ENCODE results near the gene SRI. TPM values are rescaled to one million over a fixed set of nuclear protein-coding genes. Genes with fewer than 3 reads are reported as not detected.

SRI gene
- total RNA-seq, 1 donor: 77.1 TPM

- H2AFZ ChIP-seq (ENCODE audit: low read length): no peak overlapping the region
- H3K4me1 ChIP-seq (ENCODE audit: insufficient read depth, low read length): no peaks in the 10 kb centered on the region
- no peak for DNase-seq (ENCODE audit: insufficient read length, low spot score, missing footprints)
- TF ChIP-seq CTCF (IDR thresholded peaks at IDR 0.05; ENCODE audit: extremely low read depth, low read depth, low read length): no peak
- H3K79me2 ChIP-seq (ENCODE audit: insufficient read depth, low read length): no peaks in the 10 kb centered on the region
- no peak overlapping the region for H3K27ac ChIP-seq (ENCODE audit: low read depth, low read length)
- H3K27me3 ChIP-seq (ENCODE audit: insufficient read depth, low read length): no peaks in the 10 kb centered on the region
- H4K20me1 ChIP-seq (ENCODE audit: insufficient read depth, low read length): no peaks in the 10 kb centered on the region
- H3K9me3 ChIP-seq (ENCODE audit: low read depth, low read length): no peaks in the 10 kb centered on the region
- H3K4me2 ChIP-seq (ENCODE audit: insufficient read depth, low read length): no peak overlapping the region
- no peak overlapping the region for H3K4me3 ChIP-seq (ENCODE audit: insufficient read depth, low read length)
- peaks cover 27% of the 10 kb centered on the region for H3K36me3 ChIP-seq (ENCODE audit: insufficient read depth, low read length)
These were observed 17.6 kb downstream of the SRI start for GRCh38 chr7:88202278-88202677.

GRCh38 chr7:88201305-88201704 is 18.5 kb downstream of the SRI start:
- no peak for DNase-seq (ENCODE audit: insufficient read length, low spot score, missing footprints)
- H3K79me2 ChIP-seq (ENCODE audit: insufficient read depth, low read length): no peaks in the 10 kb centered on the region
- no peaks in the 10 kb centered on the region for H4K20me1 ChIP-seq (ENCODE audit: insufficient read depth, low read length)
- H3K4me3 ChIP-seq (ENCODE audit: insufficient read depth, low read length): no peak overlapping the region
- H3K9me3 ChIP-seq (ENCODE audit: low read depth, low read length): no peaks in the 10 kb centered on the region
- no peaks in the 10 kb centered on the region for H3K4me1 ChIP-seq (ENCODE audit: insufficient read depth, low read length)
- H3K36me3 ChIP-seq (ENCODE audit: insufficient read depth, low read length): peaks cover 20% of the 10 kb centered on the region
- TF ChIP-seq CTCF (IDR thresholded peaks at IDR 0.05; ENCODE audit: extremely low read depth, low read depth, low read length): no peak
- no peaks in the 10 kb centered on the region for H3K27me3 ChIP-seq (ENCODE audit: insufficient read depth, low read length)
- no peak overlapping the region for H3K27ac ChIP-seq (ENCODE audit: low read depth, low read length)
- no peak overlapping the region for H3K4me2 ChIP-seq (ENCODE audit: insufficient read depth, low read length)
- no peak overlapping the region for H2AFZ ChIP-seq (ENCODE audit: low read length)

GRCh38 chr7:88200789-88201188 is 19.0 kb downstream of the SRI start:
- no peaks in the 10 kb centered on the region for H4K20me1 ChIP-seq (ENCODE audit: insufficient read depth, low read length)
- H2AFZ ChIP-seq (ENCODE audit: low read length): no peak overlapping the region
- H3K79me2 ChIP-seq (ENCODE audit: insufficient read depth, low read length): no peaks in the 10 kb centered on the region
- no peak overlapping the region for H3K4me3 ChIP-seq (ENCODE audit: insufficient read depth, low read length)
- peaks cover 18% of the 10 kb centered on the region for H3K36me3 ChIP-seq (ENCODE audit: insufficient read depth, low read length)
- no peak for TF ChIP-seq CTCF (IDR thresholded peaks at IDR 0.05; ENCODE audit: extremely low read depth, low read depth, low read length)
- H3K27me3 ChIP-seq (ENCODE audit: insufficient read depth, low read length): no peaks in the 10 kb centered on the region
- no peak overlapping the region for H3K4me2 ChIP-seq (ENCODE audit: insufficient read depth, low read length)
- no peaks in the 10 kb centered on the region for H3K9me3 ChIP-seq (ENCODE audit: low read depth, low read length)
- H3K4me1 ChIP-seq (ENCODE audit: insufficient read depth, low read length): no peaks in the 10 kb centered on the region
- DNase-seq (ENCODE audit: insufficient read length, low spot score, missing footprints): no peak
- no peak overlapping the region for H3K27ac ChIP-seq (ENCODE audit: low read depth, low read length)

GRCh38 chr7:88200261-88200660 is 19.6 kb downstream of the SRI start:
- TF ChIP-seq CTCF (IDR thresholded peaks at IDR 0.05; ENCODE audit: extremely low read depth, low read depth, low read length): no peak
- no peaks in the 10 kb centered on the region for H3K27me3 ChIP-seq (ENCODE audit: insufficient read depth, low read length)
- H3K9me3 ChIP-seq (ENCODE audit: low read depth, low read length): no peaks in the 10 kb centered on the region
- no peaks in the 10 kb centered on the region for H3K79me2 ChIP-seq (ENCODE audit: insufficient read depth, low read length)
- H3K36me3 ChIP-seq (ENCODE audit: insufficient read depth, low read length): peaks cover 17% of the 10 kb centered on the region
- H3K27ac ChIP-seq (ENCODE audit: low read depth, low read length): no peak overlapping the region
- no peak overlapping the region for H3K4me2 ChIP-seq (ENCODE audit: insufficient read depth, low read length)
- no peak overlapping the region for H3K4me3 ChIP-seq (ENCODE audit: insufficient read depth, low read length)
- no peak overlapping the region for H2AFZ ChIP-seq (ENCODE audit: low read length)
- H4K20me1 ChIP-seq (ENCODE audit: insufficient read depth, low read length): no peaks in the 10 kb centered on the region
- no peak for DNase-seq (ENCODE audit: insufficient read length, low spot score, missing footprints)
- H3K4me1 ChIP-seq (ENCODE audit: insufficient read depth, low read length): no peaks in the 10 kb centered on the region
